Stimulated activated CD8-positive, alpha-beta memory T cell treated with anti-CD3 and anti-CD28 coated beads, Interleukin-4, amount 100 ng/mL, for 4 hours (primary cell): ENCODE data around the gene UBE2J2.
"Not testable (repeated sequence)": the region's sequence is repeated elsewhere in the genome, so short reads cannot be mapped to it uniquely, and the experiment has no call there.

Experiments used
- DNase-seq, 2 donors: peaks; one replicate each; pipeline ENCODE4 v3.0.0-alpha.2; 2020; ENCODE audit warnings: low read depth in 2 of 2, low spot score in 1 of 2

The UBE2J2 gene

DNA sequence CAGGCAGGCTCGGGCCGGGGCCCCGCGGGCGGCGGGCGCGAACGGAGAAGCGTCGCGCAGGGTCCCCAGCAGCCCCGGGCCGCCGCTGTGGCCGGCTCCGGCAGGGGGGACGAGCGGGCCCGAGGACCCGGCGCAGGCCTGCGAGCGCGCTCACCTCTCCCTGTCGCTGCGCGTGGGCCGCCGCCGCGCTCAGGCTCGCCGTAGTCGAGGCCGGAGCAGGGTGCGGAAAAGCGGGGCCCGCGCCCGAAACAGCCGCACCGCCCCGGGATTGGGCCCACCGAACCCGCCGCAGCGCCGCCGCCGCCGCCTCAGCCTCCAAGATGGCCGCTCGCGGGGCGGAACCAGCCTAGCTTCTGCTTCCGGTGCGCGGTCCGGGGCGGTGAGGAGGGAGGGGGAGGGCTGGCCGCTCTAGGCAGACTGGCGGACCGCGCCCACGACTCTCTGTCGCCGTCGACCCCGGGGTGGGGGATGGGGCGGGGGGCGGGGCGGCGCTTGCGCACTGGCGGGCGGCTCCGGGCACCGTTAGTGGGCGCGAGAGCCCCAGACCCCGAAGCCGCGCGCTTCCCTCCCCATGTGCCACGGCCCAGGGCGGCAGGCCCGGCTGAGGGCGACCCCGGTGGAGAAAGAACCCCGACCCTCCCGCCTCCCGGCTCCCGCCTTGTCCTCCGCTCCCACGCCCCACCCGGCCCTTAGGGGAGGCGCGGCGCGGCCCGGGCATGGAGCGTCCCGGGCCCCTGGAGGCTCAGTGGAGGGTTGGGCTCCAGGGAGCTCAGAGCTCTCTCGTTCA, at the start of gene UBE2J2:
UBE2J2 (minus strand) TSS at position 343 of the 787 bp plus-strand sequence. CDS start 5,862 bp downstream, outside the sequence.
- peak; percentile 88 to 89 for DNase-seq

DNA sequence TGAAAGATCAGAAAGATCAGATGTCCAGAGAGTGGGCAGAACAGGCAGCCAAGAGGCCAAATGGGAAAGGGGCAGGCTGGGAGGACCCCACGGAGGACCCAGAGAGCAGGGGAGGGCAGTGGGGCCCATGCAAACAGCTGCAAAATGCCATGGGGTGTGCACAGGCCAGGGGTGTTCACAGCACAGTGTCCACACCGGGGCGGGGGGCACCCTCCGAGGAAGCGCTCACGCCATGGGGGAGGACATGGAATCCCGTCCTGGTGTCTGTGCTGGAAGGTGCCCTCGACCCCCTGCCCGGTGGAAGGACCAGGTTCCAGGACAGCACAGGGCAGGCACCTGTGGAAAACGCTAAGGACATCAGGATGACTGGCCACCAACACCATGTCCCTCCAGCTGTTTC, 49.3 kb upstream of the UBE2J2 start:
- DNase-seq = no peak

DNA sequence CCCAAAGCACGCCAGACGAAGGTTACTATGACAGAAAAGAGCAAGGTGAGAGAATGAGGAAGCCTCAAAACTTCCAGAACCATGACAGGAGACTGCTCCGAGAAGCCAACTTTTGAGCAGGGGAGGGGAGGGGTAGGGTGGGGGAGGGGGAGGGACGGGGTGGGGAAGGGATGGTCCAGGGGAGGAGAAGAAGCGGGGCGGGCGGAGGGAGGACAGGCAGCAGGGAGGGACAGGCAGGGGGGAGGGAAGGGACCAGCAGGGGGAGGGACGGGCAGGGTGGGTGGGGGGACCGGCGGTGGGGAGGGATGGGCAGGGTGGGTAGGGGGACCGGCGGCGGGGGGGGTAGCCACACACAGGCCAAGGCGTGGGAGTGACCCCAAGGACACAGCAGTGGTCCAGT, 48.8 kb upstream of the UBE2J2 start:
- no peak for DNase-seq

DNA sequence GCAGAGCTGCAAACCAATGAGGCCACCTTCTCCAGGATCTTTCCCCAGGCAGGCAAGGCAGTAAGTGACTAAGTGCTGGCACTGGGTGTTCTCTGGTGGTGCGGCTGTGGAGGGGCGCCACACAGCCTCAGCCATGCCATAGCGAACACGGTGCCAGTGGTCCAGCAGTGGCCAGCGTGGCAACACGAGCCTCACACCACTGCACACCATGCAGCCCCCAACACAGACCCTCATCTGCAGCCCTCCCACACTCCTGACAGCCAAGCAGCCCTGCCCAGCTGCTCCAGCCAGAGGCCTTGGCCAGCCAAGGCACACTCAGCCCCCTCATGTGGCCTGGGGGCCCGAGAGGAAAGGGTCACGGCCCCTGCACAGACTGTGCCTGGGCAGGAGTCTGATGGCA, 47.8 kb upstream of the UBE2J2 start:
- no peak for DNase-seq

DNA sequence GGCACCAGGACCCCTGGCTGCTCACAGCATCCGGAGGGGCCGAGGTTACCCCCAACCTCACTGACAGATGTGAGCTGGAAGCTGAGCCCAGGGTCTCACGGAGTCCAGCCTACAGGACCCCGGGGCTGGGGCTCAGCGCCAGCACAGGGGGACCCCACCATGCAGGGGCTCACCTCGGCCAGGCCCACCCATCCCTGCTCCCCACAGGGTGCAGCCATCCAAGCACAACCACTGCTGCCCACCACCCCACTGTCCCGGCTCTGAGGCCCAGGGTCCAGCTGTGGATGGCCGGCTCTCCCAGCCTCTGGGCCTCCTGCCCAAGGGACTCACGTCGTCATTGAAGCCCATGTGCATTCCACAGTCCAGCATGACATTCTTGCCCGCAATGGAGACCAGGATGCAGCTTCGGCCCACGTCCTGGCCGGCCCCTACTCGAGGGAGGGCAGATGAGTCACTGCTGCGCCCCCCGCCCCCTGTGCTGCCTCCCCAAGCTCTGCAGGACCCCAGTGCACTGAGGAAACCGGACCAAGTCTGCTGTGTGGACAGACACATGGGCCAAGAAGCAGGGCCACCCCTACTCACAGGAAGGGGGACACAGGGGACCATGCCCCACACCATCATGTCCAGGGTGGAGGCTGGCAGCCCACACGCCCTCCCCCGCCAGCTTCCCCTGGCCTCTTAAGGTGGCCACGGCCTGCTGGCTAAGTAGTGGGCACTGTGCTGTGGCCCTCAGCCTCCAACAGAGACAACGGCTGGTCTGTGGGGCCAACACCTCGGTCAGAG, 47.2 kb upstream of the UBE2J2 start:
- DNase-seq = no peak

DNA sequence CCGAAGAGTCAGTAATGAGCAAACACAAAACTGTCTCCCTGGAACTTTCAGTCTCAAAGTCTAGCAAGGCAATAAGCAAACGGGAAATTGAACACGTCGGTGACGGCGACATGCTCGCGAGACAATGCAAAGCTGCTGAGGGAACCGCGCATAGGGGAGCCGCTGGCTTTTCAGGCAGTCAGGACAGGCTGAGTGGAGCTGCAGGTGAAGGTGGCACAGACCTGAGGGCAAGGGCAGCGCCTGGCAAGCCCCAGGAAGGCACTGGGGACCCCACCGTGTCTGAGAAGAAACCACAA, 45.9 kb upstream of the UBE2J2 start:
- no peak for DNase-seq

DNA sequence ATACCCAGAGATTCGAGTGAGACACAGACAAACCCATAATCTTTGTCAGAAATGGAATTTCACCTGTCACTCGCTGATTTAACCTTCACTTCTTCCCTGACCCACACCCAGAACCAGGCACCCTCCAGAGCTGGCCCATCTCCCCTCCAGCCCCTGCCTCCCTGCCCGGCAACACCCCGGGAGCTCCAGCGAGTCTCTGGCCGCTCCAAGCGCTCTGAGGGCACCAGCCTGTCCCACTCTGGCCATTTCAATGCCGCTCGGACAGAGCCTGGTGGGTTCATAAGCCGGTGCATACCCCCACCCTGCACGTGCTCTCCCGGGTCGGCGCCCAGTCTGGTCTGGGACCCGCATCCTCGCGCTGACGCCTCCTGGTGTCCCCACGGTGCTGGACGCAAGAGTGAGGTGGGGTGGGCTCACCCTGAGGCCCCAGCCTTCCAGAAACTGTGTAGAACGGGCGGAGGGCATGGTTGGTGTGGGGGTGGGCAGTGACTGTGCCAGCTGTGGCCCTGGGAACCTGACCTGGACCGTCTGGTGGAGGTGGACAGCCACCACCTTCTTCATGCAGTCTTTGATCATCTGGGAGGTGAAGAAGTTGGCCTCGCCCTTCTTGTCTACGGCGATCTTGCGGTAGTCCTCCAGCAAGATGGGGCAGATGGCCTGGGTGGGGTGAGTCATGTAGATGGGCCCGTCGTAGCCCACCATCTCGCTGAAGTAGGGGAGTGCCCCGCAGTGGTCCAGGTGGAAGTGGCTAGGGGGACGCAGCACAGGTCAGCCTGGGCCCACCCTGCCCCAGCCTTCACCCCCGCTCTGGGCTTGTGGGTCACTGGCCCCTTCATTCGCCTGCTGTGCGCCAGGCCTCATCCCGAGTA, 45.4 kb upstream of the UBE2J2 start:
- no peak for DNase-seq

DNA sequence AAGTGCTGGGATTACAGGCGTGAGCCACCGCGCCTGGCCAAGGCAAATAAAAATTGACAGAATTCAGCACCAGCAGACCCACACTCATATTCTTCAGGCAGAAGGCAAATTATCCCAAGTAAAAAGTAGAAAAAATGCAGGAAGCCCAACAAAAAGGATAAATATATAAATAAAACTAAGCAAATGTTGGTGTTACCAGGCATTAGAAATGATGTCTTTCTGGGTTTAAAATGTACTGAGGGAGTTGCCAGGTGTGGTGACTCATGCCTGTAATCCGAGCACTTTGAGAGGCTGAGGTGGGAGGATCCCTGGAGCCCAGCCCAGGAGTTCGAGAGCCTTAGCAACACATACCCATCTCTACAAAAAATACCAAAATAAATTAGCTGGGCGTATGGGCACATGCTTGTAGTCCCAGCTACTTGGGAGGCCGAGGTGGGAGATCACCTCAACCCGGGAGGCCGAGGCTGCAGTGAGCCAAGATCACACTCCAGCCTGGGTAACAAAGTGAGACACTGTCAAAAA, 44.5 kb upstream of the UBE2J2 start:
- no peak for DNase-seq

DNA sequence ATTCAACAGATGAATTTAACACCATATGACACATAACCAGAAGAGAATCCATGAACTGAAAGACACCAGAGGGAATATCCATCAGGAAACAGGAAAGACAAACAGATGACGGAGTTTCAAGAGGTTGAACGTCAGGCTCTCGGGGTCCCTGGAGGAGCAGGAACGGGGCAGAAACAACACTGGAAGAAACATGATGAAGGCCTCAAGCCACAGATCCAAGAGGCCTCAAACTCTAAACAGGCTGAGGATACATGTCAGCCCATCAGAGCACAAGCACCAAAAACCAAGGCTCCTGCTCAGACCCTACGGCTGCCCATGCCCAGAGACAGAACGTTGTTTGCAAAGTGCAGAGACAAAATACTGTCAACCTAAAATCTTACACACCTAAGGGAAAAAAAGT, 43.8 kb upstream of the UBE2J2 start:
- no peak for DNase-seq

DNA sequence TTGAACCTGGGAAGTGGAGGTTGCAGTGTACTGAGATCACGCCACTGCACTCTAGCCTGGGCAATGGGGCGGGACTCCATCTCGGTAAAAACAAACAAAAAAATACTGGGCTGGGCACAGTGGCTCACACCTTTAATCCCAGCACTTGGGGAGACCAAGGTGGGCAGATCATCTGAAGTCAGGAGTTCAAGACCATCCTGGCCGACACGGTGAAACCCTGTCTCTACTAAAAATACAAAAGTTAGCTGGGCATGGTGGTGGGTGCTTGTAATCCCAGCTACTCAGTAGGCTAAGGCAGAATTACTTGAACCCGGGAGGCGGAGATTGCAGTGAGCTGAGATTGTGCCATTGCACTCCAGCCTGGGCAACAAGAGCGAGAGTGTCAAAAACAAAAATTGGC, 42.5 kb upstream of the UBE2J2 start:
- not testable (repeated sequence) for DNase-seq

DNA sequence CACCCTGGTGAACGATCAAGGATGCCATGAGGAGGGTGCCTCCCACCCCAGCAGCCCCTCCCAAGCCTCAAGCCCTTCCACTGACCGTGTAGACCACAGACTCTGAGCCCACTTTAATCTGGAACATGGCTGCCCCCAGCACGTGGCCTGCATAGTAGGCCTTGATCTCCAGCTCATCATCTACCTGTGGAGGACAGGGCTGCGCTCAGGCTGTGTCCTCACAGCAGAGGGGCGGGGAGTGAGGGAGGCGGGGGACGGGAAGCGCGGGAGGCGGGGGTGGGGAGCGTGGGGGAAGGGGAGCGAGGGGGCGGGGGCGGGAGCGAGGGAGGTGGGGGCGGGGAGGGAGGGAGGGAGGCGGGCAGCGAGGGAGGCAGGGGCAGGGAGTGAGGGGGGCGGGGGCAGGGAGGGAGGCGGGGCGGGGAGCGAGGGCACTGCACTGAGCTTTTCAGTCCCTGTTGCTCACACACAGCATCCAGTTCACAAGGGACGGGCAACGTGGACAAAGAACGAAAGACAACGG, 41.8 kb upstream of the UBE2J2 start:
- no peak for DNase-seq

DNA sequence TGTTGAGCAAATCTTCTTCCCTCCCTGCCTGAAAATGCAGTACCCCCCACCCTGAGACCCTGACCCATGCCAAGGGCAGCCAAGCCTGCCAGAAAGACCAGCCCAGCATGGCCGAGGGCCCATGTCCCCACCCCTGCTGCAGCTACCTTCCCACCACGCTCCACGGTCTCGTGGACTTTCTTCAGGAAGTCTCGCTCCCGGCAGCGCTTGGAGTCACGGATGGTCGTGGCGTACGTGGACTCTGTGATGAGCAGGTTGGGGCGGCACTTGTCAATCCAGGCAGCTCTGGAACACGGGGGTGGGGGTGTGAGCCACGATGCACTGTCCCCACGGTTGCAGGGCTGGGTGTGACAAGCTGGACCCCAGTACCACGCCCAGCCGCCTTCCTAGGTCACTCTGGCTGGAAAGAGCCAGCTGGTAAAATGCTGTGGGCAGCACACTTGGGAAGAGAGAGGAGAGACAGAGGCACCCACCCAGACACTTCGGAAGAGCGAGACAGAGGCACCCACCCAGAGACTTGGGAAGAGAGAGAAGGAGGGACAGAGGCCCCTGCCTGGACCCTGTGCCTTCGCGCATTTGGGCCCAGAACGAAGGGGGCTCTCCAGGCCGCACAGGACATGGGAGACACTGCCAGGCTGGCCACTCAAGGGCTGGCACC, 41.2 kb upstream of the UBE2J2 start:
- no peak for DNase-seq

DNA sequence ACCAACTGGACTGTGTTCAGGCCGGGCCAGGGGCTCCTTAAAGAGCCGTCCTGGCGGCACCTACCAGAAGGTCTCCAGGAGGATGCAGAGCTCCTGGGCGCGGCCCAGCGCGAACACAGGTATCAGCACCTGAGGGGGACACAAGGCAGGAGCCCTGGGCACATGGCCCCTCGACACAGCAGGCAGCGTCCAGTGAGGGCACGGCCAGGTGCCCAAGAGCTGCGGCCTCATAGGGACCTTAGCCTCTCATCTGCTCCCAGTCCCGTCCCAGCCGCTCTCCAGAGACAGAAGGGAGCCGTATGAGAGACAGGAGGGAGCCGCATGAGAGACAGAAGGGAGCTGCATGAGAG, 40.6 kb upstream of the UBE2J2 start:
- DNase-seq = no peak

DNA sequence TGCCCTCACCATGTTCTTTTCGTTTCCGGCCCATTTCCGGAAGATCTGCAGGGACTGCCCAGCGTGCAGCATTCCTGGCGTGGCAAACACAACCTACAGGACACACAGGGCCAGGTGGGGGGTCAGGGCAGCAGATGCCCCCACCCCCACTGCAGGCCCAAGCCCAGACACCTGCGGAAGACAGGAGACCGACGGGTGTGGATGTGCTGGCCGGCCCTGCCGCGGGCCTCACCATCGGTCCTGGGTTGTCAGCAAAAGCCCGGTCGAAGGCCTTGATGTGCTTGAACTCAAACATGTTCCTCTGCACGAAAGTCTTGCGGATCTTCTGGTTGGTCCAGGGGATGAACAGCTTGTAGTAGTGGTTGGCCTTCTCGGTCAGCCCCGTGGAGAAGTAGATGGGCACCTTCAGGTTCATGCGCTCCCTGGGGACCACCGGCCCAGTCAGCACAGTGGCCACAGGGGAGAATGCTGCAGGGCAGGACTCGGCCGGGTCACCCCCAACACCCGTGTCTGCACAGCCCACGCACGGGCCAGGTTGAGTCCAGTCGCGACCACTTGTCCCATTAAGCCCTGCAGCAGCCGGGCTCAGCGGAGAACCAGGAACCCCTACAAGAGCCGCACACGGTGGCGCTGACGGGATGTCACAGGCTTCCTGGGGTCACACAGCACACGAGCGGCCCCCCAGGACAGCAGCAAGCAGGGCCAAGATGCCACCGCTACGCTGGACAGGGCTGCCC, 40.0 kb upstream of the UBE2J2 start:
- no peak for DNase-seq

DNA sequence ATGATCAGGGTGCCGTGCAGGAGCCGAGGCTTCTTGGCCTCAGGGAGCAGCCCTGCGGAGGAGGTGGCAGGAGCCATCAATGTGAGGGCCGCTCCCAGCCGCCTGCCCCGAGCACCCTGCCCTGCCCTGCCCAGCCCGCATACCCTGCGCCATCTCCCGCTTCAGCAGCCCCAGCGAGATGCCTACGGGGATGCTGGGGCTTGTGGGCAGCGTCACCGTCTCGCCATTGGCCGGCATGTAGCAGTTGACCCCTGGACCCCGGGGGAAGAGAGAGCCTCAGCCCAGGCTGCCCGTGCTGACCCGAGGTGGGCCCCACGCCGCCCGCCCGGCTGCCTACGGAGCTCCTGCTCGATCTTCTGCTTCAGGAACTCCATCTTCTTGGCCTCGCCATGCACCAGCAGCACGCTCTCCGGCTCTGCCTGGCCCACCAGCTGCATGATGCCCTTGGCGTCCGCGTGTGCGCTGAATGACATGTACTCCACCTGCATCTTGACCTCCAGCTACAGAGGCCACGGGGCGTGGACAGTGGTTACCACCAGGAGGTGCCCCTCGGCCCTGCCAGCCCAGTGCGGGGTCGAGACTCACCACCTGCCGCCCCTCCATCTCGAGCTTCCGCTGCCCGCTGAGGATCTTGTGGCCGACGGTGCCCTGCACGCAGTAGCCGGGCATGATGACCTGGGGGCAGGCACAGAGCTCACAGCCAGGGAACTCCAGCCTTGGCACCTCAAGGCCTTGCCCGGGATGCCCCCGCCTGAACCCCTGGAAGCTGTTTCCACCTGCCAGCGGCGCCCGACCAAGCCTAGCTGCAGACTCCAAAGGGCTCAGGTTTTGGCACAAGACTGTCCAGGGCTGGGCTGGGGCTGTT, 39.0 kb upstream of the UBE2J2 start:
- DNase-seq = no peak

DNA sequence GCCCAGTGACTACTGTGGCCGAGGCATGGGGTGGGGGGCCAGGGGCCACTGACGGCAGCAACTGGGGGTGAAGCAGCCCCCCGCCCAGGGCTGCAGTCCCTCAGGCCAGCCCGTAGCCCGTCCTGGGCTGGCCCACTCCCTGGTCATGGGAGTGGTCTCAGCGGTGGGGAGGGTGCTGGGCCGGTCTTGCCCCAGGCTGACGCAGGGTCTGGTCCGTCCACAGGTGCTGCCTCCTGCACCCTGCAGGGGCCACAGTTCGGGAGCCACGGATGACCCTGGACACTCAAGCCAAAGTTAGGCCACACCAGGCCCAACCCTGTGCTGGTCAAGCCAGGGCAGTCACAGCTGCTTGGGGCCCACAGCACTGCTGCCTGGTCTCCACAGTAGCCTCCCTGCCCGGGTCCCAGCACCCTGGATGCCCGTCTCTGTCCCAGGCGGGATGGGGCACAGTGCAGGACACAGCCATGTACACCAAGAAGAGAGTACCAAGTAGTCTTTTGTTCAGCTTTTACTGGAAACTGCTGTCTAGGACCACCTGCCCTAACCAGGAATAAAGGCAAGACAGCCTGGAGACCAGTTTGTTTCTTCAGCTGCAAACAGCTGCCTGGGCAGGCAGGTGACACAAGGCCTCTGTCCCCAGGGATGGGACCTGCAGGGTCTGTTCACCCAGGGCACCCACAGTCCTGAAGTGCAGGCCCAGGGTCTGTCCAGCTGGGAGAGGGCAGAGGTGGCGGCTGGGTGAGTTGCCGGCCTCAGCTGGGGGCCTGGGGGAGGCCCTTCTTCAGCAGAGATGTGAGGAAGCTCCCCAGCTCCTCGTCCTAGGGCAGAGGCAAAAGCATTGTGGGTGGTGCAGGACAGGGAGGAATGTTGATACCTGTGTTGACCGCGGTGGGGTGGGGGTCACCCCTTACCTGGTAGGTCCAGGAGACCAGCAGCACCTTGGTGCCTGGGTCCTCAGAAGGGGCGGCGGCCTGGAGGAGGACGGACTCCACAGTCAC, 37.8 kb upstream of the UBE2J2 start:
- DNase-seq = no peak

DNA sequence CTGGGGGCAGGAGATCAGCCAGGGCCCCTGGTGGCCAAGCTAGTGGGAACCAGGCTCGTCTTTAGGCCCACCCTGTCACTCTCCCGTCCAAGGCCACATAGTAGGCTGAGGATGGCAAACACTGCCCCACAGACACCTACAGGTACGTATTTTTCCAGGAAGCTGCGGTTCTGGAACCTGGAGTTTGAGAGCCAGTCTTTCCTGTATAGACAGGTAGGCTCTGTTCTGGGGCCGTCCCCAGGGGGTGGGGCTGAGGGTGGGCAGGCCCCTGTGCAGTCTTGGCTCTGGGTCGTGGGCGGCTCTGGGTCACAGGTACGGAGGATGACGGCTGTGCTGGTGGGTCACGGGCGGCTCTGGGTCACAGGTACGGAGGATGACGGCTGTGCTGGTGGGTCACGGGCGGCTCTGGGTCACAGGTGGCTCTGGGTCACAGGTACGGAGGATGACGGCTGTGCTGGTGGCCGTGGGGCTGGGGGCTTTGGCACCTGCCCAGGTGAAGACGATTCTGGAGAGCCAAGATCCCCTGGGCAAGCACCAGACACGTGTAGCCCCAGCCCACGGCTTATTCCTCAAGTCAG, 36.9 kb upstream of the UBE2J2 start:
- no peak for DNase-seq

DNA sequence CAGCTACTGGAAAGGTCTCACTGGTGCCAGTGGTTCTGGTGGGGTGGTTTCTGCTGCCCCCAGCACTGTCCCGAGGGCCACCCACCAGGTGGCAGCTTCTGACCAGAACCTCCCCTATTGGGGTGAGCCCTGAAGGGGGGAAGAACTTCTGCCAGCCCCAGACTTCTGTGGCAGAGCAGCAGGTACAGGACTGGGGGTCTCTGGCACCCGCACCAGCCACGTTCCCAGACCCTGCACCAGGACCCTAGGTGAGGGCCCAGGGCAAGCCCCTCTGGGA, 36.4 kb upstream of the UBE2J2 start:
- DNase-seq = no peak
